BJ (cell line): ENCODE measurements around the gene HOXA3. TPM values are rescaled to one million over a fixed set of nuclear protein-coding genes. Genes with fewer than 3 reads are reported as not detected.

Source experiments
- CTCF ChIA-PET: fragments of 350-600 bp; formaldehyde crosslinking; extraction: SDS; loops from one replicate; lab custom pipeline; 2021; ENCODE audit warnings: antibody characterized with exemption, inconsistent platforms; lab: Yijun Ruan, JAX
- POLR2A ChIA-PET: fragments of 300-600 bp; sonication (Branson Sonifier 250); formaldehyde crosslinking; extraction: SDS; loops from one replicate; lab custom pipeline; 2021; ENCODE audit warnings: antibody characterized with exemption; lab: Charles Lee
- DNase-seq: peaks from one replicate; pipeline ENCODE4 v3.0.0-alpha.2; 2011; ENCODE audit warnings: low read depth
- H3K27me3 ChIP-seq: 2 replicates; pipeline ENCODE4 v1.6.0; 2011; ENCODE audit warnings: low read length; ENCODE audit not compliant: control insufficient read depth, insufficient read depth
- H3K36me3 ChIP-seq: 2 replicates; pipeline ENCODE4 v1.5.1; 2011; ENCODE audit warnings: low read length; ENCODE audit not compliant: control insufficient read depth, insufficient read depth
- H3K4me3 ChIP-seq: 2 replicates; pipeline ENCODE4 v1.5.1; 2011; ENCODE audit warnings: low read depth, mild to moderate bottlenecking, control low read depth, low read length
- polyA plus RNA-seq: library from polyadenylated mRNA; depleted of rRNA; stranded (reverse); fragments of >200 nt; gene quantifications from 2 replicates; pipeline ENCODE4 v1.2.3, GENCODE V29; 2011
- TF ChIP-seq, protein P1 (sequence below): IDR thresholded peaks from 2 replicates; pipeline ENCODE4 v1.5.1; 2011; ENCODE audit warnings: low read depth, mild to moderate bottlenecking, control low read depth, inconsistent platforms, low read length, moderate library complexity; ENCODE audit not compliant: insufficient read depth

Gene HOXA3
- polyA plus RNA-seq, 1 experiment, result 0.15 TPM

GRCh38 chr7:27099453-27100370, 52.7 kb downstream of the HOXA3 start:
- TF ChIP-seq, protein P1, sequence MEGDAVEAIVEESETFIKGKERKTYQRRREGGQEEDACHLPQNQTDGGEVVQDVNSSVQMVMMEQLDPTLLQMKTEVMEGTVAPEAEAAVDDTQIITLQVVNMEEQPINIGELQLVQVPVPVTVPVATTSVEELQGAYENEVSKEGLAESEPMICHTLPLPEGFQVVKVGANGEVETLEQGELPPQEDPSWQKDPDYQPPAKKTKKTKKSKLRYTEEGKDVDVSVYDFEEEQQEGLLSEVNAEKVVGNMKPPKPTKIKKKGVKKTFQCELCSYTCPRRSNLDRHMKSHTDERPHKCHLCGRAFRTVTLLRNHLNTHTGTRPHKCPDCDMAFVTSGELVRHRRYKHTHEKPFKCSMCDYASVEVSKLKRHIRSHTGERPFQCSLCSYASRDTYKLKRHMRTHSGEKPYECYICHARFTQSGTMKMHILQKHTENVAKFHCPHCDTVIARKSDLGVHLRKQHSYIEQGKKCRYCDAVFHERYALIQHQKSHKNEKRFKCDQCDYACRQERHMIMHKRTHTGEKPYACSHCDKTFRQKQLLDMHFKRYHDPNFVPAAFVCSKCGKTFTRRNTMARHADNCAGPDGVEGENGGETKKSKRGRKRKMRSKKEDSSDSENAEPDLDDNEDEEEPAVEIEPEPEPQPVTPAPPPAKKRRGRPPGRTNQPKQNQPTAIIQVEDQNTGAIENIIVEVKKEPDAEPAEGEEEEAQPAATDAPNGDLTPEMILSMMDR, result no peak
- Histone ChIP-seq H3K36me3 (no peaks in the 10 kb centered on the region), H3K27me3 (peaks cover 4% of the 10 kb centered on the region), H3K4me3 (no peak overlapping the region)
- ChIA-PET CTCF (no interaction called here), POLR2A (no interaction called here)
- no peak for DNase-seq

GRCh38 chr7:27098578-27099451, 53.6 kb downstream of the HOXA3 start:
- CTCF ChIA-PET, result no interaction called here
- no peaks in the 10 kb centered on the region for H3K36me3 ChIP-seq
- POLR2A ChIA-PET, result no interaction called here
- DNase-seq, result no peak
- H3K4me3 ChIP-seq, result no peak overlapping the region
- peaks cover 2% of the 10 kb centered on the region for H3K27me3 ChIP-seq
- TF ChIP-seq, protein P1, result no peak

DNA sequence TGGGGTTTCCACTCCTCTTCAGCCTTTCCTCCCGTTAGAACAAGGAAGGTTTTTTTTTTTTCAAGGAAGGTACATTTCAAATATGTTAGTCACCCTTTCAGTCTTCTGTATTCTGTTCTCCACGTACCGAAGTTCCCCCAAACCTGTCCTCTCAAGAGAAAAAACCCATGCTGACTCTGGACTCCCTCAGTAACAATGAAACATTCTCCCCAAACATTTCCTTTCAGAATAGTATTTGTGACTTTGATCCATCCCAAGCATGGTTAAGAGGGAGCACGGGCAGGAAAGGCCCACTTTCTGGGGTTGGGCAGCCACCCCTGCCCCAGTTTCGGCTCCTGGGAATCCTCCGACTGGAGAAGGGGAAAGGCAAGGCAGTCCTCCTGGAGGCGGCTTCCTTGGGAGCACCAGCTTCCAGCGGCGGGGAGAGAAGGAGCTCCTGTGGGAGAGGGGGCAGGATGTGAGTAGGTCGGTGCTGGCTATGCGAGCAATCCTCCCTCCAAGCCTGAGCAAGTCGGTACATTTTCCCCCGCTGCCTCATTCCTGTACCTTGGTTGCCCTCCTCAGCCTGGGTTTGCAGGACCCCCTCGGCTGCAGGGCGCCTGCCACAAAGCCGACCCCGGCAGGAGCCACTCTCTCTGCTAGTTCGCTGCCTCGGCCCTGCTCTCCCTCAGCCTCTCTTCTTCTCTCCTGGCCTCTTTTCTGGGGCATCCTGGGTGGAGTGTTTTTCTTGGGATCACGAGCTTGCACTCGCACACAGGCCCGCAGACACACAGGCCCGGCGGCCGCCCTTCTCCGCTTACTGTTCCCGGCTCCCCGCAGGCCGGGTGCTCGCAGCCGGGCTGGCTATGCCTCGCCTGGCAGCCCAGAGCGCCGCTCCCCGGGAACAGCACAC, 54.5 kb downstream of the HOXA3 start:
- Histone ChIP-seq H3K4me3 (no peak overlapping the region), H3K27me3 (no peaks in the 10 kb centered on the region), H3K36me3 (no peaks in the 10 kb centered on the region)
- ChIA-PET CTCF (no interaction called here), POLR2A (no interaction called here)
- no peak for DNase-seq
- TF ChIP-seq, protein P1, result no peak

- H3K27me3 ChIP-seq, result no peaks in the 10 kb centered on the region
- no peaks in the 10 kb centered on the region for H3K36me3 ChIP-seq
- ChIA-PET POLR2A (no interaction called here), CTCF (interaction anchor here (0.6 to 1.5 kb wide), 7 partner anchors 12 to 54 kb away, joined by 3 to 6 read pairs (median 3); partner anchors contain the start of gene HOXA5)
- H3K4me3 ChIP-seq, result peak overlapping the region; percentile 87
- TF ChIP-seq, protein P1, result no peak
- no peak for DNase-seq
Measured at GRCh38 chr7:27096768-27097514, 55.4 kb downstream of the HOXA3 start.
